Measurements from ENCODE around the gene CH25H. TPM values are rescaled to one million over a fixed set of nuclear protein-coding genes. Genes with fewer than 3 reads are reported as not detected.
A peak's percentile ranks its signal among the peaks of the same experiment; 100 is the strongest.
"Not testable (repeated sequence)": the region's sequence is repeated elsewhere in the genome, so short reads cannot be mapped to it uniquely, and the experiment has no call there.

The CH25H gene
- total RNA-seq, 2 donors from 2014 or later: 2.7 to 5.6 TPM

DNA sequence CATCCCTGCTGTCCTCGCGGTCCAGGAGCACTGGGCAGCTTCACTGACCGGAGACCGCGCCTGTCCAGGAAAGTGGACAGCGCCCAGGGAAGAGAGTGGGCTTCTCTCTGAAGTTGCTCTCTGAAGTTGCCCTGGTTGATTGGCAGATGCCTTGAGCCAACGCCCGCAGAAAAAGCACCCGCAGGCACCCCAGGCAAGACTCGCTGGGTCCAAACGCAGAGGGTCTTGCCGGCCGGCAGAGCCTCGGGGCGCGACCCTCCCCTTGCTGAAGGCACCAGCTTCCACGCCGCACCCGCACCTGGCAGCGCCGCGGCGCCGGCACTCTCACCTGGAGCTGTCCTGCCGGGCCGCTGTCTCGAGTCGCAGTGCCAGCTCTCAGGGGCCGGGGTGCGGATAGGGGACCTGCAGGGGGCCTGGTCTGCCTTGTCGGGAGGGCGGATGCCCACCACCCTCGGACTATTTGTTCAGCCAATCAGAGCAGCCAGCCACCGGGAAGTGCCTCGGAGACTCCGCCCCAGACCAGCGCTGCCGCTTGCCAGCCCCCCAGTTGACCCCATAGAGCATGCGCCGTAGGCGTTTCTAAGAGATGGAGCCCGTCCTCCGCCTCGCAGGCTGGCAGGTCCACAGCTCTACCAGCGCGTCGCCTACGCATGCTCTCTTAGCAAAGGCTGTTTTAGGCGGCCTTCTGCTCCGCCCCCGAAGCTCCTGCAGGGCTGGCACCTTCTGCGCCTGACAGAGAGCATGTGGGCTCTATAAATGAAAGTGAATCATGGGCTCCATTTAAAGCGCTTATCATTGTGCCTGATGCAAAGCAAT, 44.5 kb upstream of the CH25H start, which contains the start of gene LIPA:
Gene LIPA, minus strand, starts transcription at position 367 of the 816 bp plus-strand sequence. CDS start 4,127 bp downstream, outside the sequence.
- no peaks in the 10 kb centered on the region for H3K27me3 ChIP-seq (replicated peaks; ENCODE audit: insufficient read depth)
- TF ChIP-seq, protein P1, sequence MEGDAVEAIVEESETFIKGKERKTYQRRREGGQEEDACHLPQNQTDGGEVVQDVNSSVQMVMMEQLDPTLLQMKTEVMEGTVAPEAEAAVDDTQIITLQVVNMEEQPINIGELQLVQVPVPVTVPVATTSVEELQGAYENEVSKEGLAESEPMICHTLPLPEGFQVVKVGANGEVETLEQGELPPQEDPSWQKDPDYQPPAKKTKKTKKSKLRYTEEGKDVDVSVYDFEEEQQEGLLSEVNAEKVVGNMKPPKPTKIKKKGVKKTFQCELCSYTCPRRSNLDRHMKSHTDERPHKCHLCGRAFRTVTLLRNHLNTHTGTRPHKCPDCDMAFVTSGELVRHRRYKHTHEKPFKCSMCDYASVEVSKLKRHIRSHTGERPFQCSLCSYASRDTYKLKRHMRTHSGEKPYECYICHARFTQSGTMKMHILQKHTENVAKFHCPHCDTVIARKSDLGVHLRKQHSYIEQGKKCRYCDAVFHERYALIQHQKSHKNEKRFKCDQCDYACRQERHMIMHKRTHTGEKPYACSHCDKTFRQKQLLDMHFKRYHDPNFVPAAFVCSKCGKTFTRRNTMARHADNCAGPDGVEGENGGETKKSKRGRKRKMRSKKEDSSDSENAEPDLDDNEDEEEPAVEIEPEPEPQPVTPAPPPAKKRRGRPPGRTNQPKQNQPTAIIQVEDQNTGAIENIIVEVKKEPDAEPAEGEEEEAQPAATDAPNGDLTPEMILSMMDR (IDR thresholded peaks at IDR 0.05): no peak
- peaks cover 0 to 12% of the 10 kb centered on the region in 2 donors for H3K4me1 ChIP-seq (ENCODE audit: control insufficient read depth in 1 of 2, low read depth in 2 of 2)
- peak within 1 kb of the TSS; percentile 77 to 79 for H3K27ac ChIP-seq
- H3K9me3 ChIP-seq: no peaks in the 10 kb centered on the region
- ATAC-seq (ENCODE audit: insufficient number of reproducible peaks, low FRiP score, low read depth): peak; percentile 93
- DNase-seq (ENCODE audit: low spot score): peak; percentile 89
- no peaks in the 10 kb centered on the region for H3K36me3 ChIP-seq
- H3K4me3 ChIP-seq: peak within 1 kb of the TSS; percentile 94

DNA sequence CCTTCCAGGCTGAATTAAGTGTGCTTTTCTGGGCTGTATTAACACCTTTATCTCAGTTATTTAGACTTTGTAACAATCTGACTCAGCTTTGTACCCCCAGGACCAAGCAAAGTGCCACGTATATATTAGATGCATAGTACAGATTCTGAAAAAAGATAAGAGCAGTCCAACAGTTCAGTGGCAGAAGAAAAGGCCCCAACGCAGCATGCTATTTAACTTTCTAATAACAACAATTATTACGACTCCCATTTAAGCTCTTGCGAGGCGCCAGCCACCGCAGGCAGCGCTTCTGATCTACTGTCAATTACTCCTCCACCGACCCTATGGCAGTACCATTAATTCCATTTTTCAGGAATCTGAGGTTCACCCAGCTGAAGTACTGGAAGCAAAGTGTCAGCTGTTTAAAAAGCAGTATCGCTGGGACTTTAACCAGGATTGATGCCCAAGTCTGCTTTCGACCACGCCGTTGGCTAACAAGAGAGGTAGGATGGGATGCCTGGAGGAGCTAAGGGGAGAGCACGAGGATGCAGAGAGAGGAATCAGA, 43.8 kb upstream of the CH25H start:
- TF ChIP-seq, protein P1 (IDR thresholded peaks at IDR 0.05): no peak
- H3K4me3 ChIP-seq: peak overlapping the region; percentile 94
- ATAC-seq (ENCODE audit: insufficient number of reproducible peaks, low FRiP score, low read depth) (no peak), DNase-seq (ENCODE audit: low spot score) (no peak)
- H3K27me3 ChIP-seq (replicated peaks; ENCODE audit: insufficient read depth): no peaks in the 10 kb centered on the region
- H3K9me3 ChIP-seq: no peaks in the 10 kb centered on the region
- H3K4me1 ChIP-seq (ENCODE audit: control insufficient read depth in 1 of 2, low read depth in 2 of 2): peaks cover 0 to 12% of the 10 kb centered on the region in 2 donors
- H3K36me3 ChIP-seq: no peaks in the 10 kb centered on the region
- peak overlapping the region; percentile 77 to 79 for H3K27ac ChIP-seq

DNA sequence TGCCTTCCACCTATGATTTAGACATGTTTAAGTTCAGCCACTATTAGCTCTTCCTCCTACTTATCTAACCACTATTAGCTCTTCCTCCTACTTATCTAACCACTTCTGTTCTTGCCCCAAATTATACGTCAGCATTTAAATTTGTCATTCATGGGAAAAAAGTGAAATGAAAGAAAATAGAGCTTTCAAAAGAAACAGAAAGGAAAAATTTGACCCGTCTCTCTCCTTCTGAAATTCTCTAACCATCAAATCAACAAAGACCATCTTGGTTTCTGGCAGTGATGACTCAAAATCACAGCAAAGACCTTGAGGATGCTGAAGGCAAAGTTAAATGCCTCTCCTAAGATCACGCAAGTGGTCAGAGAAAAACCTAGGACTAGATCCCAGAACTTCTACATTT, 41.9 kb upstream of the CH25H start:
- Histone ChIP-seq H3K27ac (no peak overlapping the region), H3K4me1 (ENCODE audit: control insufficient read depth in 1 of 2, low read depth in 2 of 2) (peaks cover 0 to 12% of the 10 kb centered on the region in 2 donors), H3K27me3 (replicated peaks; ENCODE audit: insufficient read depth) (no peaks in the 10 kb centered on the region), H3K9me3 (no peaks in the 10 kb centered on the region), H3K36me3 (no peaks in the 10 kb centered on the region), H3K4me3 (no peak overlapping the region)
- DNase-seq (ENCODE audit: low spot score) (no peak), ATAC-seq (ENCODE audit: insufficient number of reproducible peaks, low FRiP score, low read depth) (no peak)
- TF ChIP-seq, protein P1 (IDR thresholded peaks at IDR 0.05): no peak

DNA sequence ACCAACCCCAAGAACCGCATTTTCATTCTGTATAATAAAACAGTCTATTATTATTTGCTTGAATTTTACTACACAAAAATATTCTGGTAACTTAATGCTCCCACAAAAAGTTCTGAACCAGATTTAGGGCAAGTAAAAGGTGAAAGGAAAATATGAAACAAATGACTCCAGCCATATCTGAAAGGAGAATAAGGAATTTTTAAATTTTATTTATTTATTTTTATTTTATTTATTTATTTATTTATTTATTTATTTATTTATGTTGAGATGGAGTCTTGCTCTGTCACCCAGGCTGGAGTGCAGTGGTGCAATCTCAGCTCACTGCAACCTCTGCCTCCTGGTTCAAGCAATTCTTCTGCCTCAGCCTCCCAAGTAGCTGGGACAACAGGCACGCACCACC, 40.5 kb upstream of the CH25H start:
- not testable (repeated sequence) for H3K4me3 ChIP-seq; H3K27ac ChIP-seq; H3K9me3 ChIP-seq; DNase-seq (ENCODE audit: low spot score); H3K36me3 ChIP-seq; H3K27me3 ChIP-seq (replicated peaks; ENCODE audit: insufficient read depth); ATAC-seq (ENCODE audit: insufficient number of reproducible peaks, low FRiP score, low read depth)
- H3K4me1 ChIP-seq (ENCODE audit: control insufficient read depth in 1 of 2, low read depth in 2 of 2): peaks cover 0 to 12% of the 10 kb centered on the region in 2 donors

DNA sequence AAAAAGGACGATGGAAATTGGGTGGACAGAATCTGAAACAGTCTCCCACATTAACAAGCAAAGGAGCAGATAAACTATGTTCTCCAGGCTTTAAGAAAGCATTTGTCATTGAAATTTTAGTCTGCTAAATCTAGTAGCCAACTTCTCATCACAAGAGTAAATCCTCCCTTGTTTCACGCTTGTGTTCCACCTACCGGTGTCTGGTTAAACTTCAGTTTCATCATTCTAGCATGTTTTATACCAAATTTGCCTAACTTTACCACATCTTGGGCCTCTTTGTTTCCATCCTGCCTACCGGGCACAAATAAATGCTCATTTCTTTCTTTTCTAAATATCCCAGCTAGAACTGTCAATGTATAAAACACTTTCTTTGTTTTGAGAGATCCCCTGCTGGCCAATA, 38.7 kb upstream of the CH25H start:
- Histone ChIP-seq H3K36me3 (no peaks in the 10 kb centered on the region), H3K4me1 (ENCODE audit: control insufficient read depth in 1 of 2, low read depth in 2 of 2) (peaks cover 0 to 8% of the 10 kb centered on the region in 2 donors), H3K27me3 (replicated peaks; ENCODE audit: insufficient read depth) (no peaks in the 10 kb centered on the region), H3K4me3 (no peak overlapping the region), H3K9me3 (no peaks in the 10 kb centered on the region), H3K27ac (no peak overlapping the region)
- DNase-seq (ENCODE audit: low spot score) (no peak), ATAC-seq (ENCODE audit: insufficient number of reproducible peaks, low FRiP score, low read depth) (no peak)
- TF ChIP-seq, protein P1 (IDR thresholded peaks at IDR 0.05): no peak
